ENCODE results near the gene EVI5L. TPM values are rescaled to one million over a fixed set of nuclear protein-coding genes. Genes with fewer than 3 reads are reported as not detected.

The EVI5L gene
- total and polyA plus RNA-seq, 4 donors = 1.4 to 5.0 (median 4.4) TPM

- no peak overlapping the region for H3K9ac ChIP-seq (ENCODE audit: low read depth in 1 of 2, low read length in 2 of 2)
- peaks cover 0 to 27% (median 12%) of the 10 kb centered on the region in 4 donors for H3K36me3 ChIP-seq (ENCODE audit: control insufficient read depth in 4 of 4, insufficient read depth in 3 of 4, low read depth in 1 of 4, low read length in 3 of 4)
- H3K9me3 ChIP-seq (ENCODE audit: control insufficient read depth in 4 of 4, low read length in 3 of 4) = no peaks in the 10 kb centered on the region
- no peak overlapping the region for H3K27ac ChIP-seq (ENCODE audit: low read depth in 1 of 2, low read length in 2 of 2)
- no peaks in the 10 kb centered on the region for H3K27me3 ChIP-seq (ENCODE audit: control insufficient read depth in 4 of 4, insufficient read depth in 4 of 4, low read length in 3 of 4)
- H3K4me3 ChIP-seq (ENCODE audit: low read depth in 1 of 3, low read length in 3 of 3) = no peak overlapping the region
- H3K4me1 ChIP-seq (ENCODE audit: control insufficient read depth in 4 of 4, insufficient read depth in 4 of 4, low read length in 3 of 4) = peaks cover 7 to 29% (median 13%) of the 10 kb centered on the region in 4 donors
- no peak for TF ChIP-seq FOXA2 (IDR thresholded peaks at IDR 0.05)
- no peak for TF ChIP-seq SP1 (IDR thresholded peaks at IDR 0.05)
- no peak for TF ChIP-seq EGR1 (IDR thresholded peaks at IDR 0.05; ENCODE audit: low read depth in 2 of 2)
- no peak for TF ChIP-seq TAF1 (conservative IDR thresholded peaks at IDR 0.05)
- no peak for TF ChIP-seq RAD21 (IDR thresholded peaks at IDR 0.05)
- TF ChIP-seq, protein P1, sequence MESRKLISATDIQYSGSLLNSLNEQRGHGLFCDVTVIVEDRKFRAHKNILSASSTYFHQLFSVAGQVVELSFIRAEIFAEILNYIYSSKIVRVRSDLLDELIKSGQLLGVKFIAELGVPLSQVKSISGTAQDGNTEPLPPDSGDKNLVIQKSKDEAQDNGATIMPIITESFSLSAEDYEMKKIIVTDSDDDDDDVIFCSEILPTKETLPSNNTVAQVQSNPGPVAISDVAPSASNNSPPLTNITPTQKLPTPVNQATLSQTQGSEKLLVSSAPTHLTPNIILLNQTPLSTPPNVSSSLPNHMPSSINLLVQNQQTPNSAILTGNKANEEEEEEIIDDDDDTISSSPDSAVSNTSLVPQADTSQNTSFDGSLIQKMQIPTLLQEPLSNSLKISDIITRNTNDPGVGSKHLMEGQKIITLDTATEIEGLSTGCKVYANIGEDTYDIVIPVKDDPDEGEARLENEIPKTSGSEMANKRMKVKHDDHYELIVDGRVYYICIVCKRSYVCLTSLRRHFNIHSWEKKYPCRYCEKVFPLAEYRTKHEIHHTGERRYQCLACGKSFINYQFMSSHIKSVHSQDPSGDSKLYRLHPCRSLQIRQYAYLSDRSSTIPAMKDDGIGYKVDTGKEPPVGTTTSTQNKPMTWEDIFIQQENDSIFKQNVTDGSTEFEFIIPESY (IDR thresholded peaks at IDR 0.05) = no peak
- TF ChIP-seq REST (IDR thresholded peaks at IDR 0.05) = no peak
- no peak for TF ChIP-seq GABPA (IDR thresholded peaks at IDR 0.05 in 1 of 2, conservative IDR thresholded peaks at IDR 0.05 in 1 of 2)
- no peak for TF ChIP-seq HNF4G (IDR thresholded peaks at IDR 0.05)
- no peak for TF ChIP-seq HNF4A (conservative IDR thresholded peaks at IDR 0.05)
- no peak for TF ChIP-seq JUND (IDR thresholded peaks at IDR 0.05)
- TF ChIP-seq, protein P2, sequence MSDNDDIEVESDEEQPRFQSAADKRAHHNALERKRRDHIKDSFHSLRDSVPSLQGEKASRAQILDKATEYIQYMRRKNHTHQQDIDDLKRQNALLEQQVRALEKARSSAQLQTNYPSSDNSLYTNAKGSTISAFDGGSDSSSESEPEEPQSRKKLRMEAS (IDR thresholded peaks at IDR 0.05) = no peak
- no peak for TF ChIP-seq RXRA (IDR thresholded peaks at IDR 0.05)
- TF ChIP-seq NR2F2 (IDR thresholded peaks at IDR 0.05) = no peak
- TF ChIP-seq, protein P3, sequence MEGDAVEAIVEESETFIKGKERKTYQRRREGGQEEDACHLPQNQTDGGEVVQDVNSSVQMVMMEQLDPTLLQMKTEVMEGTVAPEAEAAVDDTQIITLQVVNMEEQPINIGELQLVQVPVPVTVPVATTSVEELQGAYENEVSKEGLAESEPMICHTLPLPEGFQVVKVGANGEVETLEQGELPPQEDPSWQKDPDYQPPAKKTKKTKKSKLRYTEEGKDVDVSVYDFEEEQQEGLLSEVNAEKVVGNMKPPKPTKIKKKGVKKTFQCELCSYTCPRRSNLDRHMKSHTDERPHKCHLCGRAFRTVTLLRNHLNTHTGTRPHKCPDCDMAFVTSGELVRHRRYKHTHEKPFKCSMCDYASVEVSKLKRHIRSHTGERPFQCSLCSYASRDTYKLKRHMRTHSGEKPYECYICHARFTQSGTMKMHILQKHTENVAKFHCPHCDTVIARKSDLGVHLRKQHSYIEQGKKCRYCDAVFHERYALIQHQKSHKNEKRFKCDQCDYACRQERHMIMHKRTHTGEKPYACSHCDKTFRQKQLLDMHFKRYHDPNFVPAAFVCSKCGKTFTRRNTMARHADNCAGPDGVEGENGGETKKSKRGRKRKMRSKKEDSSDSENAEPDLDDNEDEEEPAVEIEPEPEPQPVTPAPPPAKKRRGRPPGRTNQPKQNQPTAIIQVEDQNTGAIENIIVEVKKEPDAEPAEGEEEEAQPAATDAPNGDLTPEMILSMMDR (IDR thresholded peaks at IDR 0.05; ENCODE audit: low read depth, low read length, missing input control) = no peak
- no peak for TF ChIP-seq YY1 (IDR thresholded peaks at IDR 0.05)
- DNase-seq (ENCODE audit: low spot score) = no peak
- WGBS = 85% methylated on average over 14 of the region's 14 CpGs
Measured at GRCh38 chr19:7908078-7908699, 78.2 kb downstream of the EVI5L start.
